ENCODE results near the gene PVALEF.

DNA sequence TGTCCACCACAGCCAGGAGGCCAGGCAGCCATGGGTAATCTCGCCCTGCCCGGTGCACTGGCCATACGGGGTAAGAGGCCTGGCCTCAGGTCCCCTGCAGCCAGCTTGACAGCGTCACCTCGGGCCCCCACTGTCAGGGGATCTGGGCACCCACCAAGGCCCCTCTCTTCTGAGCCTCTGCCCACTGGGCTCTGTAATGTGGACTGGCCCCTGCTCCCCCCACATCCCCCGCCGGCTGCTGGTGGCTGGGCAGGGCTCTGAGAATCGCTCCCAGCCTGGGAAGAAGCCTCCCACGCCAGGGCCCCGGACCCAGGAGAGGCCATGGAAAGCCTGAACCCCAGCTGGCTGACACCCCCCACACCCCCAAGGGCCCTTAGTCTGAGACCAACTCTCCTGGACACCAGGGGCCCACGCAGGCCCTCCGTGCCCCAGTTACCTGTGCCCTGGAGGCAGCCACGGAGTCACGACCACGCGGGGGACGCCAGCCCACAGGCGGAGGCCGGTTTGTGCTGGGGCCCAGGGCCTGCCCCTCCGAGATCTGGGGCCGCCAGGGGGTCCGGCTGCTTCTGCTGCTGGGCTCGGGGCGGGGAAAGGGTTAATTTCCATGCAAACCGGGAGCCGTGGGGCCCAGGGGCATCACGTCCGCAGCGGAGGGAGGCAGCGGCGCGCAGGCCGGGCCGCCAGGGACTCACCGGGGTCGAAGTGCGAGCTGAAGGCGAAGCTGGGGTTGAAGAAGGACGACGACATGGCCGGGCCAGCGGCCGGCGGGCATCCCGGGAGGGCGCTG is at the start of gene PVALEF:
- TF ChIP-seq, protein P1, sequence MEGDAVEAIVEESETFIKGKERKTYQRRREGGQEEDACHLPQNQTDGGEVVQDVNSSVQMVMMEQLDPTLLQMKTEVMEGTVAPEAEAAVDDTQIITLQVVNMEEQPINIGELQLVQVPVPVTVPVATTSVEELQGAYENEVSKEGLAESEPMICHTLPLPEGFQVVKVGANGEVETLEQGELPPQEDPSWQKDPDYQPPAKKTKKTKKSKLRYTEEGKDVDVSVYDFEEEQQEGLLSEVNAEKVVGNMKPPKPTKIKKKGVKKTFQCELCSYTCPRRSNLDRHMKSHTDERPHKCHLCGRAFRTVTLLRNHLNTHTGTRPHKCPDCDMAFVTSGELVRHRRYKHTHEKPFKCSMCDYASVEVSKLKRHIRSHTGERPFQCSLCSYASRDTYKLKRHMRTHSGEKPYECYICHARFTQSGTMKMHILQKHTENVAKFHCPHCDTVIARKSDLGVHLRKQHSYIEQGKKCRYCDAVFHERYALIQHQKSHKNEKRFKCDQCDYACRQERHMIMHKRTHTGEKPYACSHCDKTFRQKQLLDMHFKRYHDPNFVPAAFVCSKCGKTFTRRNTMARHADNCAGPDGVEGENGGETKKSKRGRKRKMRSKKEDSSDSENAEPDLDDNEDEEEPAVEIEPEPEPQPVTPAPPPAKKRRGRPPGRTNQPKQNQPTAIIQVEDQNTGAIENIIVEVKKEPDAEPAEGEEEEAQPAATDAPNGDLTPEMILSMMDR (IDR thresholded peaks at IDR 0.05) = no peak
- no peak for TF ChIP-seq POLR2A (IDR thresholded peaks at IDR 0.05)

Data from prostate gland (tissue), 2 donors.